Stimulated activated CD8-positive, alpha-beta memory T cell treated with anti-CD3 and anti-CD28 coated beads, Interleukin-4, amount 100 ng/mL, for 24 hours (primary cell): ENCODE results near the gene SOBP.
"Not testable (repeated sequence)": the region's sequence is repeated elsewhere in the genome, so short reads cannot be mapped to it uniquely, and the experiment has no call there.

Experiments used
- DNase-seq: peaks from one replicate; pipeline ENCODE4 v3.0.0-alpha.2; 2020; ENCODE audit warnings: low read depth

The SOBP gene

DNA sequence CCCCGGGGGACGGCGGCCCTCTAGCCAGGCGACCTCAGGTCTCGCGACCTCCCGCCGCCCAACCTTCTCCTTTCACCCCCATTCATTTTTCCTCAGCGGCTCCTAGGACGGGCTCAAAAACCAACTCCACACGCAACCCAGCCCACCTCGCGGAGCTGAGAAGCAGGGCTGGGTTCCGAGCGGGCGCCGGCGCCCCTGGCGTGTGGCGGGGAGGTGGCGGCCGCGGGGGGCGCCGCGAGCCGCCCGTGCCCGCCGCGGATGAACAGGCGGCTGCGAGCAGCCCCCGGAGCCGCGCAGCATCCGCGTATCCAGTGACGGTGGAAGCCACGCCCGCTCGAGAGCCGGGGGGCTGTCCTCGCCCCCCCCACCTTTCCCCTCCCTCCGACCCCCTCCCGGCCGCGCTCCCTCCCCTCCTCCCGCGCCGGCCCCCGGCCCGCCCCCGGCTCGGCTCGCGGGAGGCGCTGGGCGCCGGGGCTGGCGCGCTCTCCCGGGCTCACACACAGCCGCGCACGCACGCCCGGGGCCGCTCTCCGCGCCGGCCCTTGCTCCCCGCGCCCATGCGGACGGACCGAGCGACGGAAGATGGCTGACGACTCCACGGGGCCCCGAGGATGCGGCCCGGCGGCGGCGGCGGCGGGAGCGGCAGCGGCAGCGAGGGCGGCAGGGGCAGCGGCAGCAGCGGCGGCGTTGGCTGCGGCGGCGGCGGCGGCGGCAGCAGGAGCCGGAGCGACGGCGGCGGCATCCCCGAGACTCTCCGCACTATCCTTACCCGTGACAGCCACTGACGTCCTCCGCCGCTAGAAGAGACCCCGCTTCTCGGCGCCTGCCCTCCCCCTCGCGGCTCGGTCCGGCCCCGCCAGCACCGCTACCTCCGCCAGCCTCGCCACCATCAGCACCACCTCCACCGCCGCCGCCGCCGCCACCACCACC is at the start of gene SOBP:
SOBP (plus strand) TSS at position 482 of the 930 bp plus-strand sequence. CDS start 500 bp downstream, outside the sequence.
- DNase-seq: peak; percentile 53

GRCh38 chr6:107440936-107441335 is 49.0 kb upstream of the SOBP start:
- no peak for DNase-seq

DNA sequence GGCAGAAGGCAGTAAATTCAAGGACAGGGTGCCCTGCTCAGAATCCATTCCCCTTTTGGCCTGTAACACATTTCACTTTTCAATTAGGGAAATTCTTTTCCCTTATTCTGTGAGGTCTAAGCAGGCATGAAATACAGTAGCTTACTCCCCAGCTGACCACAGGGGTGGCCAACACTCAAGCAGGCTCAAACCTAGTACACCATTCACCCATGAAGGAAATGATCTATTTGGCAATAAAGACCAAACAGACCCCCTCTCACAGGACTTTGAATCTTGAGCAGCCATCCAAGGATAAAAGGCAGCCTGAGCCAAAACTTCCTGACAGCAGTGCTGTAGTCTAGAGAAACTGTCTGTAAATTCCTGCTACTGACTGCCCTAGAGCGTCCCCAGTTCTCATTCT is 48.2 kb upstream of the SOBP start:
- no peak for DNase-seq

GRCh38 chr6:107442938-107443607 is 46.8 kb upstream of the SOBP start:
- no peak for DNase-seq

- DNase-seq: no peak
Measured at GRCh38 chr6:107443608-107444267, 46.2 kb upstream of the SOBP start.

- DNase-seq: no peak
Measured at GRCh38 chr6:107444277-107444676, 45.6 kb upstream of the SOBP start.

DNA sequence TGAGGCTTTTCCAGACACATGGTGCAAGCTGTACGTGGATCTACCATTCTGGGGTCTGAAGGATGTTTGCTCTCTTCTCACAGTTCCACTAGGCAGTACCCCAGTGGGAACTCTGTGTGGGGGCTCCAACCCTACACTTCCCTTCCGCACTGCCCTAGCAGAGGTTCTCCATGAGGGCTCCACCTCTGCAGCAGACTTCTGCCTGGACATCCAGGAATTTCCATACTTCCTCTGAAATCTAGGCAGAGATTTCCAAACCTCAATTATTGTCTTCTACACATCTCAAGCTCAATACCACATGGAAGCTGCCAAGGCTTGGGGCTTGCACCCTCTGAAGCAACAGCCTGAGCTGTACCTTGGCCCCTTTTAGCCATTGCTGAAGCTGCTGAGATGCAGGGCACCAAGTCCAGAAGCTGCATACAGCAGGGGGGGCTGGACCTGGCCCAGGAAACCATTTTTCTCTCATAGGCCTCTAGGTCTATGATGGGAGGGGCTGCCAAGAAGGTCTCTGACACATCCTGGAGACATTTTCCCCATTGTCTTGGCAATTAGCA is 42.2 kb upstream of the SOBP start:
- DNase-seq: no peak

- no peak for DNase-seq
Measured at GRCh38 chr6:107448776-107449175, 41.1 kb upstream of the SOBP start.

- DNase-seq: peak; percentile 7
Measured at GRCh38 chr6:107458672-107459282, 31.1 kb upstream of the SOBP start.

- DNase-seq: peak; percentile 99
Measured at GRCh38 chr6:107459283-107460082, 30.4 kb upstream of the SOBP start, which contains the start of gene PDSS2. PDSS2 (minus strand) TSS chr6:107459564; CDS start chr6:107459285, 279 bp downstream.

DNA sequence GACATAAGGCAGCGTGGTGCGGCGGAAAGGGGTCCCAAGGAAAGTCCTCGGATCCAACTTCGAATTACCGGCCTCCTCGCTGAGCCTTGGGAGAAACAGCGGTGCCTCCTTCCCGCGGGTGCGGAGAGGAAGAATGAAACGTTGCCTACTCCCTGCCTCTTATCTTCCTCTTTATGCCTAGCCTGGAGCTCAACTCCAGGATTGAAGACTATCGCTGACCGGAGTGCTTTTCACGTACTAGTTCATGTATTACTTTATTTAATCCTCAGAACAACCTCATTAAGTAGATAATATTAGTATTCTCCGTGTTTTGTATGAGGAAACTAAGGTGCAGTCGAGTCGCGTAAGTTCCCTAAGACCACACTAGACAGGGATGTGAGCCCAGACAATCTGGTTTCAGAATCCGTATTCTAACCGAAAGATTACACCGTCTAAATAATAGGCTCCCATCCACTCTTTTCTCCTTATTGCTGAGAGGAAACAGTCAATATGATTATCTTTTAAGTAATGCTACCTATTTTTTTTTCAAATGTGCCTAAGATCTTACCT is 29.8 kb upstream of the SOBP start:
- no peak for DNase-seq

- DNase-seq: no peak
Measured at GRCh38 chr6:107466062-107466461, 23.9 kb upstream of the SOBP start.

DNA sequence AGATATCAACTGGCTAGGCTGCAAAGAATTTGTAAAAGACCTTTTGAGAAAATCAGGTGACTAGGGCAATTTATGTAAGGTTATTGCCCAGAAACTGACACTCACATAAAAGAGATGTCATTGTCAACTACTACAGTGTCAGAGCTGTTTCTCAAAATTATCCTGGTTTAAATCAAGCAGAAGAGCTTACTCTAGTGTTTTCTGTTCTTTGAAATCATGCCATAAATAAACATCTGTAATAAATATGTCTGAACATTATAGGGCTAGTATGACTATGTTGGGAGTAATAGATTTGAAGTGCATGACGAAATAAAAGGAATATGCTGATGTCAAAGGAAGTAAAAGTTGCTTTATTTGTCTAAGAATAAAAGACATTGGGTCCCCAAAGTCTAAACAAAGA is 19.6 kb upstream of the SOBP start:
- DNase-seq: no peak

GRCh38 chr6:107473660-107474059 is 16.3 kb upstream of the SOBP start:
- DNase-seq: no peak

DNA sequence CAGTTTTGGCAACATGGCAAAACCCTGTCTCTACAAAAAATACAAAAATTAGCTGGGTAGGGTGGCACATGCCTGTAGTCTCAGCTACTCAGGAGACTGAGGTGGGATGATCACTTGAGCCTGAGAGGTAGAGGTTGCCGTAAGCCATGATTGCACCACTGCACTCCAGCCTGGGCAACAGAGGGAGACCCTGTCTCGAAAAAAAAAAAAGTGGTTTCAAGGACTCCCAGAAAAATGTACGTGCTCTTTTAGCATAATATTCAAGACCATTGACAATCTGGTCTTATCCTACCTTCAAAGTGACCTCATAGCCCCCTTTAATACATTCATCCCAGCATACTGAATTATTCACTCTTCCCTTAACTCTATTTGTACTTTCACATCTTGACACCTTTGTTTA is 14.6 kb upstream of the SOBP start:
- not testable (repeated sequence) for DNase-seq

- not testable (repeated sequence) for DNase-seq
Measured at GRCh38 chr6:107475826-107476225, 14.1 kb upstream of the SOBP start.

- no peak for DNase-seq
Measured at GRCh38 chr6:107479089-107479690, 10.7 kb upstream of the SOBP start.

- no peak for DNase-seq
Measured at GRCh38 chr6:107485157-107485556, 4.8 kb upstream of the SOBP start.

- DNase-seq: no peak
Measured at GRCh38 chr6:107488174-107488874, 1.6 kb upstream of the SOBP start.
